ENCODE data around the gene ZNF765.
"Not testable (repeated sequence)": the region's sequence is repeated elsewhere in the genome, so short reads cannot be mapped to it uniquely, and the experiment has no call there.

ZNF765 gene

GRCh38 chr19:53422551-53422950, 27.6 kb downstream of the ZNF765 start:
- DNase-seq (ENCODE audit: low spot score) = no peak

DNA sequence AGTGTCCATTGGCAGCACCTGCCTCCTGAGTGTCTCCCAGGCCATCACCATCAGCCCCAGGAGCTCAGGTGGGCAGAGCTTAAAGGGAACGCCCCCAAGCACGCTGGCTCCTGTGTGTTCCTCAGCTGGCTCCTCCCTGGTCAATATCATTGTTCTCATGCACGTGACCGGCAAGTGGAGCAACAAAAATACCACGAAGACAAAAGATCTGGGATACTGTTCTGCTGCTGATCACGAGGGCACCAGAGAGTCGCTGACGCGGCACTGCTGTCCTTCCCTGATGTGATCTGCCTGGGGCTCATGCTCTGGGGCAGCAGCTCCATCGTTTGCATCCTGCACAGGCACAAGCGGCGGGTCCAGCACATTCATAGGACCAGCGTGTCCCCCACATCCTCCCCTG, 28.1 kb downstream of the ZNF765 start:
- not testable (repeated sequence) for DNase-seq (ENCODE audit: low spot score)

DNA sequence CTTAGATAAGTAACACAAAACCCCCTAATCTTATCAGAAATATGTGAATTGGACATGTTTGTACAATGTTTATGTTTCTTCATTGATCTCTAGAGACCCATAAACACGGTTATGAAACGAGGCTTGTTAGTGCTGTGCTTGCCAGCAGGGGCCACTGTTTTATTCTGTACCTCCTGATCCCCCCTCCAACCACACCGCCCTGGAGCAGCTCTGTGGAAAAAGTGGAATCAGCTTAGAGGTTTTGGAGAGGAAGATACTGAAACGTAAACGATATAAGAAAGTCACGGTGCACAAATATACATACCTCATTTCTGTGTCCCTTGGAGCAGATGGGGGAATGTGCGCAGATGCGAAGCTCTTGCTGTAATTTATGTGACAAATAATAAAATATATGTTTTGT, 28.7 kb downstream of the ZNF765 start:
- DNase-seq (ENCODE audit: low spot score) = not testable (repeated sequence)

- DNase-seq (ENCODE audit: low spot score) = peak; percentile 80
Measured at GRCh38 chr19:53424968-53425597, 30.1 kb downstream of the ZNF765 start.

DNA sequence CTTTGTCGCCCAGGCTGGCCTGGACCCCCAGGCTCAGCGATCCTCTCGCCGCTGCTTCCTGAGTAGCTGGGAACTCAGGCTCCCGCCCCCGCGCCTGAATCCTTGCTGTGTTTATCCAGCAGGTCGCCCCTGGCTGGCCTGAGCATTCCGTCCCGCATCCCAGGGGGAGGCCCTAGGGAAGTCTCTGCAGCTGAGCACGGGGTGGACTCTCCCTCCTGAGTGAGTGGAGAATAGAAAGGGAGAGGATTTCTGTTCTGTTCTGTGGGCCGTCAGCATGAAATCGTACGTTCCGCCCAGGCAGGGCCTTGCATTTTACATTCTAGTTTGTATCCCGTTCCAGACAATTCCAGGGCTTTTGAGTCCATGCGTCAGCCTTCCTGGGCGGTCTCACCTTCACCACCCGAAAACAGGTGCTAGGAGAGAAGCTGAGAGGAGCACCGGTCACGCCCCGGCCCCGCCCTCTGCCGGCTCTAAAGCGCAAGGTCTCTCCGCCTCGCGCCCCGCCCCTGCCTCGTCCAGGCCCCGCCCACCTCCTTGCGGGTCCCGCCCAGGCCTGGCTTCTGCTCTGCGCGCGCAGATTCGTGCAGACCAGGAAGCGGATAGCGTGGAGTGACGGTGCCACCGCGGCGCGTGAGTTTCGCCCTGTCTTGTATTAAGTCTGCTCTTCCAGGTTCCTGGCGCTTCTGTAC, 36.6 kb downstream of the ZNF765 start, which contains the start of gene ZNF761:
Gene ZNF761, plus strand, starts transcription at position 586 of the 689 bp plus-strand sequence. CDS start 15,285 bp downstream, outside the sequence.
- DNase-seq (ENCODE audit: low spot score) = peak; percentile 96

DNA sequence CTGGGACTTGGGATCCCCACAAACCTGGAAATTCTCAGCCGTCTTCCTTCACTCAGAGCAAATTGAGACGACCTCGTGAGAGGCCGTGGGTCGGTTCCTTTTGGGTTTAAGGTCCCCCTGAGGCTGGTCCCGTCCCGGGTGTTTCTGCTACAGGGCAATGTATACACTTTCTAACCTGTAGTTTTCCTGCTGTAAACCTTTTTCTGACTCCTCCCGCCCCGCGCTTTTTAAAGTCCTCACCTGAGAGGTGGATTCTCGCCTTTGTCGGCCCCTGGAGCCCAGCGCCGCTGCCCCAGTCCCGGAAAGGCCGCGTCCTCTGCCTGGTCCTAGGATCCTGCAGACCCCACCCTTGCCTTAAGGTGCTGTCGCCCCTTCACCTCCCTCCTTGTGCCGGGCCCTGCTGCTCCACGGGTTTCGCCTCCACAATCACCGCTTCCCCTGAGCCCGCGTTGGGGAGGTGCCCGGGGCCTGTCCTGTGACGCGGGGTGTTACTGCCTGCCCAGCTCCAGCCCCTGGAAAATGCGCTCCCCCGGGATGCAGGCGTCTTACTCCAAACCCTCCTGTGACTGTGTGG, 37.2 kb downstream of the ZNF765 start:
- peak; percentile 58 for DNase-seq (ENCODE audit: low spot score)

- DNase-seq (ENCODE audit: low spot score) = not testable (repeated sequence)
Measured at GRCh38 chr19:53443809-53444208, 48.9 kb downstream of the ZNF765 start.

GRCh38 chr19:53447196-53447595, 52.2 kb downstream of the ZNF765 start:
- not testable (repeated sequence) for DNase-seq (ENCODE audit: low spot score)

DNA sequence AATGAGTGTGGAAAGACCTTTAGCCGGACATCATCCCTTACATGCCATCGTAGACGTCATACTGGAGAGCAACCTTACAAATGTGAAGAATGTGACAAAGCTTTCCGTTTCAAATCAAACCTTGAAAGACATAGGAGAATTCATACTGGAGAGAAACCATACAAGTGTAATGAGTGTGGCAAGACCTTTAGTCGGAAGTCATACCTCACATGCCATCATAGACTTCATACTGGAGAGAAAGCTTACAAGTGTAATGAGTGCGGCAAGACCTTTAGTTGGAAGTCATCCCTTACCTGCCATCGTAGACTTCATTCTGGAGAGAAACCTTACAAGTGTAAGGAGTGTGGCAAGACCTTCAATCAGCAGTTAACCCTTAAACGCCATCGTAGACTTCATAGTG, 60.9 kb downstream of the ZNF765 start:
- no peak for DNase-seq (ENCODE audit: low spot score)

DNA sequence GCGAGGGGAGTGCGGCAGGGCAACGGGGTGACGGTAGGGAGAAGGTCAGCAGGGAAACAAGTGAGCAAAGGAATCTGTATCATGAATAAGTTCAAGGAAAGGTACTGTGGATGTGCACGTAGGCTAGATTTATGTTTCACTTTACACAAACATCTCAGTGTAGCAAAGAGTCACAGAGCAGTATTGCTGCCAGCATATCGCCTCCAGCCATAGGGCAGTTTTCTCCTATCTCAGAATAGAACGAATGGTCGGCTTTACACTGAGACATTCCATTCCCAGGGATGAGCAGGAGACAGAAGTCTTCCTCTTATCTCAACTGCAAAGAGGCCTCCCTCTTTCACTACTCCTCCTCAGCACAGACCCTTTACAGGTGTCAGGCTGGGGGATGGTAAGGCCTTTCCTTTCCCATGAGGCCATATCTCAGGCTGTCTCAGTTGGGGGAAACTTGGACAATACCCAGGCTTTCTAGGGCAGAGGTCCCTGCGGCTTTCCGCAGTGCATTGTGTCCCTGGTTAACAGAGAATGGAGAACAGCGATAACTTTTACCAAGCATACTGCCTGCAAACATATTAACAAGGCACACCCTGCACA, 65.3 kb downstream of the ZNF765 start:
- not testable (repeated sequence) for DNase-seq (ENCODE audit: low spot score)

DNA sequence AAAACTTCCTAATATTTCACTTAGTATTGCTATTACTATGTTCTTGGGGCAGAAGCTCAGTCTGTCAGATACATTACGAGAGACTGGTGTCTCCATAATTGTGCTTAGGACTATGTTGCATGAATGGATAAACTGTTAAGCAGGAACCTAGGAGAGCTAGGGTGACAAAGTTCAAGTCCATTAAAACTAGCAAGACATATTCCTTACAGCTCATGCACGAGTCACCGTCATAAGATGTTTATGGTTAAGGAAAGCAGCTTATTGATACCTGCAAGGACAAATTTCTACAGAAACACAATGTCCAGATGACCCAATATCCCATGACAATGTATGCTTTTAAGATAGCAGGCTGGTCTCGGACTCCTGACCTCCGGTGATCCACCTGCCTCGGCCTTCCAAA, 66.9 kb downstream of the ZNF765 start:
- no peak for DNase-seq (ENCODE audit: low spot score)

DNA sequence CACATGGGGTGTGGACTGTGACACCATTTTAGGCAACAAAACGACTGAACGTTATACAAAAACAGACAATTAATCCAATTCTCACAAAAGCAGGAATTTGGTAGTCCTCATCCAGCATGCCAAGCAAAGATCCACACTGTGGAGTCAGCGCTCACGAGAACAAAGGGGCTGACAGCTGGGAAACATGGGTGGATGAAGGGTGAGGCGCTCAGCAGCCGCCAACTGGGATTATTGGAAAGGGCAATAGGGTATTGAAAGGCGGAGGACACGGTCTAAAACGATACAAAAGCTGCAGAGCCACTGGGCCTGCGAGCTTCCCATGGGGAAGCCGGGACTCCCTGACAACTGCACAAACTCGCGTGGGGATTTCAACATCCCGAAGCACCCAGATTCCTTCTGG, 67.9 kb downstream of the ZNF765 start:
- no peak for DNase-seq (ENCODE audit: low spot score)

DNA sequence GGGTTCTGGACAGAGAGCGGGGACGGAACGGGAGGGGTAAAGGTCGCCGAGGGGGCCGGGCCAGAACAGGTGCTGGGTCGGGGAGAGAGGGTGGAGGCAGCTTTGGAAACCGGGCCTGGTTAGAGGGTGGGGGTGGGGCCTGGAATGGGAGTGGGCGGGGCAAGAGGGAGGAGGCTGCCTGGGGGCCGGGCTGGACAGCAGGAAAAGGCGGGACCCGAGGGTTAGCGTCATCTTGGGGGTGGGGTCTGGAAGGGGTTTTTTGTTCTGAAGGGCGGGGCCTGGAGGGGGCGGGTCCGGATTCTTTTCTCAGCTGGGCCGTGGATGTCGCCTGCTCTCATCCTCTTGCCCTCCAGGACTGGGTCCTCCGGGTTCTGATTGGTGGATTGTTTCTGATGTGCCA, 68.3 kb downstream of the ZNF765 start:
- DNase-seq (ENCODE audit: low spot score) = peak; percentile 73

- no peak for DNase-seq (ENCODE audit: low spot score)
Measured at GRCh38 chr19:53466726-53467484, 72.0 kb downstream of the ZNF765 start.

GRCh38 chr19:53467485-53468262, 72.7 kb downstream of the ZNF765 start, which contains the start of gene ZNF813:
TSS of gene ZNF813 (plus strand) at chr19:53467733. CDS start at chr19:53483823, 16,090 bp downstream.
- DNase-seq (ENCODE audit: low spot score) = peak; percentile 97

- not testable (repeated sequence) for DNase-seq (ENCODE audit: low spot score)
Measured at GRCh38 chr19:53468628-53469027, 73.7 kb downstream of the ZNF765 start.

DNA sequence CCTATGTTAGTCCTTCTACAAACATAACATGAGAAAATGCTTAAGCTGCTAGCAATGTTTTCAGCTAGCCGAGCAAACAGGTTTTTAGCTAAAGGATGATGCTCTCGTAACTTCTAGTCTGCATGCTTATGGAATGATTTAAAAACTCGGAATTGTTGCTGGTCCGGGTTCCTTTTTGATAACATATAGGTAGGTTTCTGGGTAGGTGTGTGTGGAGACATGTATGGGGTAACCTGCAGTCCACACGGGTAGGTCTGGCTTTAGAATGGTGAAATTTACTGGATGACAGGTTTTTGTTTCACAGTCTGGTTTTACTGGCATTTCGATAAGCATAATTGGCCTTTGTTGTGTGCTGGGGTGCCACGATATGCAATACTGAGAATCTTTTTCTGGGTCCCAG, 77.0 kb downstream of the ZNF765 start:
- DNase-seq (ENCODE audit: low spot score) = no peak

GRCh38 chr19:53474832-53475231, 79.9 kb downstream of the ZNF765 start:
- DNase-seq (ENCODE audit: low spot score) = not testable (repeated sequence)

DNA sequence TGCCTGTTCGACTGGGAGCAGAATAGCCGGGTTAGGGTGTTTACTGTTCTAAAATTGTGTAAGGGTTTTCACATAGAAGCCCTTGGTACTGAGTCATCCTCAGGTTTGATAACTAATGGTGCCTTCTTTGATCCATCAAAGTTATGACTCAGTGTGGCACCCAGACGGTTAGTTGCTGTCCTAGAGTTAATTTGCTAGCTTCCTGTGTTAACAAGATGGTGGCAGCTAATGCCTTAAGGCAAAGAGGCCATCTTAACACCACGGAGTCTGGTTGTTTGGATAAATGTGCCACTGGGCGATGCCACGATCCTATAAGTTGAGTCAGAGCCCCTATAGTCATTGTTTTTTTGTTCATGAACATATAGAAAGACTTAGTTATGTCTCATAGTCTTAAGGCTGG, 80.5 kb downstream of the ZNF765 start:
- DNase-seq (ENCODE audit: low spot score) = not testable (repeated sequence)

Data from ecto neural progenitor cell (in vitro differentiated cells).